HG02642 (cell line): ENCODE measurements around the gene TMEM51.
"Not testable (repeated sequence)": the region's sequence is repeated elsewhere in the genome, so short reads cannot be mapped to it uniquely, and the experiment has no call there.

Experiments
- ATAC-seq: cut with Tn5 transposase; IDR thresholded peaks from one replicate; pipeline ENCODE4 v1.9.1; 2021; ENCODE audit warnings: mild to moderate bottlenecking; ENCODE audit not compliant: unreplicated experiment, poor library complexity

TMEM51 gene

DNA sequence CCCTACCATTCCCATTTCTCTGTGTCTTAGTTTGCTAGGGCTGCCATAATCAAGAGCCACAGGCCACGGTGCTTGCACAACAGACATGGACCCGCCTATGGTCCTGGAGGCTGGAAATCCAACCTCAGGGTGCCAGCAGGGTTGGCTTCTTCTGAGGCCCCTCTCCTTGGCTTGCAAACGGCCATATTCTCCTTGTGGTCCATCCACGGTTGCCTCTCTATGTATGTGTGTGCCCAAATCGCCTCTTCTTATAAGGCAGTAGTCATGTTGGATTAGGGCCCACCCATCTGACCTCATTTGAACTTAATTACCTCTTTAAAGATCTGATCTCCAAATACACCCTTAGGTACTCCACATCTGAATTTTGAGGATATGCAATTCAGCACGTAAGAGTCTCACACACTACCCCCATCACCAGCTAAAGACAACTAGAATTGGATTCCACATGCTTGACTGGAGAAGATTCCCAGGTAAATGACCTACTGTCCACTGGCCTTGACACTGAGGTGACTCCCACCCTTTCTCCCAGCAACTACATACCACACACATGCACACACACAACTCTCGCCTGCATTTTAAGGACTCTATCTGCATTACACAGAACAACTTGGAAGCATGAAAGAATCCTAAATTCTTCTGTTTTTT, 28.3 kb upstream of the TMEM51 start:
- no peak for ATAC-seq

DNA sequence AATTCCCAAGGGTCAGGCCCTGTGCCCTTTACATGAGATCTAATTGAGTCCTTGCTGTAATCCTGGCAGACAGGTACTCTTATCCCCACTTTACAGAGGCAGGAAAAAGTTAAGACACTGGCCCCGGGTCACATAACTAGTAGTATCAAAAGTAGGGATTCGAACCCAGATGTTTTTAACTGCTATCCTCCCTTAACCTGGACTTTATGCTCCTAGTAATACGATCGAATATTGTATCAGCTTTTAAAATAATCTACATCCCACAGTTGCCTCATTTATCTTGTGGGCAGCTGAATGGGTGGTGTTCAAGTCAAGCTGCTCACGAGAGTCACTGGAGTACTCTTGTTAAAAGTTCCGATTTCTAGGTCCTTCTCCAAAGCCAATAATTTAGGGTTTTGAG, 25.5 kb upstream of the TMEM51 start:
- no peak for ATAC-seq

DNA sequence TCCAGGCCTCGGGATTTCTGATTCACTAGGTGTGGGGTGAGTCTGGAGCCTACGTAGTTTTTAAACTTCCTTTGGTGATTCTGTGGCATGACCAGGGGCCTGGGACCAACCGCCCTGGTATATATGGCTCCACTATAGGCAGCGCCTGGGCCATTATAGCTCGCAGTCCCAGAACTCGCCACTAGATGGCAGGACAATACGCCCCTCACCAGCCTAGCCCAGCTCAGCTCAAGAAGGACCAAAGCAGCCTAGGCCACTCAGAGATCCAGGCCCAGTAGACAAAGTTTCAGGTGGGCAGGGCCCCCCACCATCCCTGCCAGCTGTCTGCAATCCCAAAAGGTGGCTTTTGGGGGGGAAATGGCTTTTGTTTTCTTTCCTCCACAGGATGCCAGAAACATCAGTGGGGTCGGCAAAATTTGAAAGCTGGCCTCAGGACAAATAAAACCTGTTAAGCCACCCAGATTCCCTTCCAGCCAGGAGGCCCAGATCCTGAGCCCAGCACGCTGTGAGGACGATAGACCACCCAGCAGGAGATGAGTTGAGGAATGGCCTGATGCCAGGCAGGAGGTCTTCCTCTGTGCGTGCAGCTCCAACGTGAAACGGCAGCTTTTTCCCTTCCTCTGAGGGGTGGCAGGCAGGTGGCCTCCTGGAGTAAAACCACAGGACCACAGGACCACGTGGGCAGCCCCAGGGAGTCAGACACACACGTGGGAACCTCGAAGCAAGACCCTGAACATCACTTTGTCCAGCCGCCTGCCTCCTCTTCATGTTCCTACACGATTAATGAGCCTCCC, 24.8 kb upstream of the TMEM51 start:
- ATAC-seq = peak; percentile 71

DNA sequence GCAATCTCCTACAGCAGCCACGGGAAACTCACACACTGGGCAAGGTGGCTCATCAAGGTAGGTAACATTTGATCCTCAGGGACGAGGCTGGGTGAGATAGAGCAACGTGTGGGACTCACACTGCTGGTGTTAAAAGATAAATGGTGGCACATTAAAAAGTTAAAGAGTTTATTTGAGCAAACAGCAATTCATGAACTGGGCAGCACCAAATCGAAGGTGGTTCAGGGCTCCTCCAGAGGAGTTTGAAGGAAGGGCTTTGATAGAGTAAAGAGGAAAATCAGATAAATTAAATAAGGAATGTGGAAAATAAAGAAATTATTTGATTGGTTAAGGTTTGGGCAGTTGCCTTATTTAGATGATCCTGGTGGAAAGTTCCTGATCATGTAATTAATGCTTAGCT, 23.6 kb upstream of the TMEM51 start:
- no peak for ATAC-seq

DNA sequence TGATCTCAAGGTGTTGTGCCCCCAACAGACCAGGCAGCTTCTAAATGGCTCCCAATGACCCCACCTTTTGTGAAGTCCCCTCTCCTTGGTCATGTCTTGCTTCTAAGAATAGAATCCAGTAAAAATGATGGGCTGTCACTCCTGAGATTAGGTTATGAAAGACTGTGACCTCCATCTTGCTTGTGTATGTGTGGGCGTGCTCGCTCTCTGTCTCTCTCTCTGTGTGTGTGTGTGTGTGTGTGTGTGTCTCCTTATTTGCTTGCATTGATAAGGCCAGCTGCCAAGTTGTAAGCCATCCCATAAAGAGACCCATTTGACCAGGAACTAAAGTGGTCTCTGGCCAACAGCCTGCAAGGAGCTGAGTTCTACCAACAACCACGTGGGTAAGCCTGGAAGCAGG, 22.9 kb upstream of the TMEM51 start:
- no peak for ATAC-seq

DNA sequence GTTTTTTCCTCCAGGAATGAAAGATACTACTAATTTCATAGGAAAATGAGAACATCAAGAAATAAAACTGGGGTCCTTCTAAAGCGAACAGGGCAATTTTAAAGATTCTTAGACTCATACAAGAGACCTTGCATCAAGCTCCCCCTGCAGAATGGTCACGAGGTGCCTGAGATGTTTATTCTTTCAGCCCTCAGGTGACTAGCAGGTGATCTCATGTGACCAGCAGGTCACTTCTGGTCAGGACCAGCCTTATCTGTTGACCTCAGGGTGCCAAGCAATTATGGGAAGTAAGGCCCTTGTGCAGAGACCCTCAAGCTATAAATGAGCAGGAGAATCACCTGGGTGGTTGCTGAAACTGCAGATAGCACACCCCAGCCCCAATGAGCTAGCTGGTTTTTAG, 20.6 kb upstream of the TMEM51 start:
- no peak for ATAC-seq

DNA sequence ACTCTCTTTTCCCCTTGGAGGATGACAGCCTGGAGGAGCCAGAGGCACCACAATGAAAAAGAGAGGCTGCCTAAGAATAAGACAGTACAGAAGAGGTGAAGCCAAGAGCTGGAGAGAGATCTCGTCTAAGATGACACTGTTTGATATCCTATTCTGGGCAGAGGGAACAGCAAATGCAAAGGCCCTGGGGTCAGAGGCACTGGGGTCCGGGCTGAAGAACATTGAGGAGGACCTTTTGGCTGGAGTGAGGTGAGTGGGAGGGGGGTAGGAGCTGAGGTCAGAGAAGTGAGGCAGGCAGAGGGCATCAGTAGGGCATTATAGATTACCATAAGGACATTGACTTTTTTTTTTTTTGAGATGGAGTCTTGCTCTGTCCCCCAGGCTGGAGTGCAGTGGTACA, 19.3 kb upstream of the TMEM51 start:
- no peak for ATAC-seq

DNA sequence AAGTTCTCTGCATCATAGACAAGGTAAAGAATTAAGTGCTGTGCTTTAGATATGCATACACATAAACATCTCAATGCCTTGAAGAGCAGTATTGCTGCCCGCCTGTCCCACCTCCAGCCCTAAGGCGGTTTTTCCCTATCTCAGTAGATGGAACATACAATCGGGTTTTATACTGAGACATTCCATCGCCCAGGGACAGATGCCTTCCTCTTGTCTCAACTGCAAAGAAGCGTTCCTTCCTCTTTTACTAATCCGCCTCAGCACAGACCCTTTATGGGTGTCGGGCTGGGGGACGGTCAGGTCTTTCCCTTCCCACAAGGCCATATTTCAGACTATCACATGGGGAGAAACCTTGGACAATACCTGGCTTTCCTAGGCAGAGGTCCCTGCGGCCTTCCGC, 17.9 kb upstream of the TMEM51 start:
- ATAC-seq = not testable (repeated sequence)

DNA sequence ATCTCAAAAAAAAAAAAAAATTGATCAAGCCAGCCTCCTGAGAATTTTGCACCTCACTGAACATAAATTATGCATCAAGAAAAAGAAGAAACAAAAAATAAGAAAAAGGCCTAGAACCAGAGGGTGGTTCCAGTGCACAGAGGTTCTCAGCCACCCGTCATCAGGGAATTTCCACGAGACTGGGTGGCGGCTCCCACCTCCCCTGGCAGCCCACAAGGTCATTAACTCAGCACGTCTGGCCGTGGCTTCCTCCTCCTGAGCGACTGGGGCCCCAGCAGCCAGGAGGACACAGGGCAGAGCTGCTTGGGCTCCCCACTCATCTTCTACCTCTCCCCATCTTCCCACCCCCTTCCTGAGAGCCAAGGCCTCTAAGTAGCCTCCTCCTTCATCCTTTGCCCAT, 15.7 kb upstream of the TMEM51 start:
- ATAC-seq = no peak

DNA sequence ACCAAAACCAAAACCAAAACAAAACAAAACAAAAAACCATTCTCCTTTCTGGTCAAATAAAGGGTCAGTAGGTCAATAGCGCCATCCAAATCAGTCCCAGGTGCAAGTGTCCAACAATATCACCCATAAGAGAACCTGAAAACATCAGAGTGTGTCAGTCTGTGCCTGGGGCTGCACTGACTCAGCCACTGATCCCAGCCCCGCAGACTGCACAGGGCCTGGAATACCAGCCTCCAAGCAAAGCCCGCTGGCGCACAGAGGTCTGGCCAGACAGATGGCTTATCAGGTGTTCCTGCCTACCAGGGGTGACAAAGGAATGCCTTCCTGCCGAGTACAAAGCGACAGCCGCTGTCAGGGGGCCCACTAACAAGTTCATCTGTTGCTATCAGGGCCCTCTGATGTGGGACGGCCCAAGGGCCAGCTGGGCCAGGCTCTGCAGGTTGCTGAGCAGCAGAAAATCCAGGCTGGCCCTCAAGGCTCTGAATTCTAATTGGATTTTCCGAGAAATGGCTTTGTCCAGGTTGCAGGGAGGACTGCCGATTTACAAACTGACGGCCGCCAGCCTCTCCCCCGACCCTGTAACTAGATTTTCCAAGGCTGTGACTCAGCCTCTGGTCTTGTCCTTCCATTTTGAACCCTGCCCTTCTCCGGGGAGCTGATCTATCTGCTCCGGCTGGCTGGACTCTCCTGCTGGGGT, 13.7 kb upstream of the TMEM51 start:
- ATAC-seq = no peak

DNA sequence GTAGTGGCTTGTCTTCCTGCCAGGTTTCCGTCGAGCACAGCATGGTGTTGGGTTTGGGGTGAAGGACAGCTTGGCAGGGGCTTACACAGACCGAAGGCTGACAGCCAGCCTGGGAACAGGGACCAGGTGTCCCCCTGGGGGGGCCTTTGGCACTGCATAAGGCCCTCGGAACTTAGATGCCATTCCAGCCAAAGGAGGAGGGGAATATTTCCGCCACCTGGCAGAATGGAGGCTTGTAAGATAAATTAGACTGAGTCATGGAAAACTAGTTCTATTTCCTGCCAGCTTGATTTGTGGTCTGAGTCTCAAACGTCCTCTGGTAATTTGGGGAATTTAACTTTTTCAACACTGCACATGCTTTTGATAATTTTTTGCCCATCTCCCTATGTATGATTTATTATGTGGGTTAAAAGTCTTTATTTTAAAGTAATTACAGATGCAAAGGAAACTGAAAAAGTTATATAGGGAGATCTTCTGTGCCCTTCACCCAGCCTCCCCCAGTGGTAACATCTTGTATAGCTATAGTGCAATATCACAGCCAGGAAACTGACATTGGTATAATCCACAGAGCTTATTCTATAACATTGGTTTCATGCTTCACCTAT, 11.5 kb upstream of the TMEM51 start:
- ATAC-seq = no peak

DNA sequence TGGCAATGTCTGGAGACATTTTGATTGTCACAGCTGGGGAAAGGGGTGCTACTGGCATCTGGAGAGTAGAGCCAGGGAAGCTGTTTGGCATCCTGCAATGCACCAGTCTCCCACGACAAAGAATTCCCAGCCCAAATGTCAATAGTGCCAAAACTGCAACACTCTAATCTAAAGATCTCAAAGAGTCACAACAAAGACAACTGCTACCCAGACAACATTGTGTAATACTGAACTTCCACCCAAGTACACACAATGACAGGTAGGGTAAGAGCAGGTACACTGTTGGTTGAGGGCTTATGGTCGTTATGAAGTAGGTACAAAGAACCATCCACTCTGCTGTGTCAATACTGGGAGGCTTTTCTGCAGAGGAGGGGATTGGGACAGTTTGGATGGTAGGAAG, 8.2 kb upstream of the TMEM51 start:
- no peak for ATAC-seq

DNA sequence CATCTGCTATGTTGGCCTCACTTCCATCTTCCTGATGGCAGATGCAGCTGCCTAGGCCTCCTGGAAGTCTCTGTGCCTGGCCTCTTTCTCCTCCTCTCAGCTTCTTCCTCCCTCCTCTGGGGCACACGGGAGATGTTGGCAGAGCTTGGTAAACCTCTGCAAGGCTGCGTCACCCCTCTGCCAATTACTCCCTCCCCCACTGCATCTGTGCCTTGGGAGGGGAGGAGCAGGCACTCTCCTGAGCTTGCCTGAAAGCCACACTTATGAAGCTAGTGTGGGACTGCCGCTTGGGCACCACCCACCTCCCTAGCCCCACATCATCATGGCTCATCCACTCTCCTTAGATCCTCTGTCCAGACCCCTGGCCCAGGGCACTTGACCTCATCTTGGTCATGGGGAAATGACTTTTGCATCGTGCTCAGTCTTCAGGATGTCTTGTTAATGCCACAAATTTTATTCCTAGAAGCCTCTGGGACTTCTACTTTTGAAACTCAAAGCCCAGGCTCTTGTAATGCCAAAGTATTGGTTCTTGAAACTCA, 7.3 kb upstream of the TMEM51 start:
- ATAC-seq = no peak

DNA sequence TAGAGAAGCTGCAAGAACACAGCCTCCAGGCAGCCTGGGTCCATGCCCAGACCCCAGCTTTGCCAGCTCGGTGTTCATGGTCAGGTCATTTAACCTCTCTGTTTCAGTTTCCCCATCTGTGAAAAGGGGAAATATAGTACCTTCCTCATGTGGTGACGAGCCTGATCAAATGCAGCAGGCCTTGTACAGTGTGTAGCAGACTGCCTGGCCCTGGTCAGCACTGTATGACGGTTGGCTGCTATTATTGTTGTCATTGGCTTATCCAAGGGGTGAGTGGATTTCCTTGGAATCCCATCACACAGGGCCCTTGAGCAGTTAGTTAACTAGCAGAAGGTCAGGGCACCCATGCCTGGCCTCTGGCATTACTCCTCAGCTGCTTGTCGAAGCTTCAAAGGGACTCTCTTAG, 6.6 kb upstream of the TMEM51 start:
- no peak for ATAC-seq

DNA sequence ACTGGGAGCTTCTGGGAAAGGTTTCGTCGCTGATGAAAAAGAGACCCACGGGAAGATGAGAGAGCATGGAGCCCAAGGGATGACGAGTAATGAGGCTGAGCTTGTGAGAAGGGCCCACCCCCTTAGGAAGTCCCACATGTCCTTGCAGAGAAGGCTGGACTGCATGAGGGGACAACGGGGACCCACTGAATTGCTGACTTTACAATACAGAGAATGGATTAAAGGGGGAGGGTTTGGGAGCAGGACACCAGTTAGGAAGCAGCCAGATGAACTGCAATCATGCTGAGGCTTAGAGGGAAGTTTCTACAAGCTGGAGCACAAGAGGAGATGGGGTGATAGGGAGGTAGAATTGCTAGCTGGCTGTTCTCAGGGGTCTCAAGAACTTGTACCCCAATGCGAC, 5.5 kb upstream of the TMEM51 start:
- no peak for ATAC-seq

DNA sequence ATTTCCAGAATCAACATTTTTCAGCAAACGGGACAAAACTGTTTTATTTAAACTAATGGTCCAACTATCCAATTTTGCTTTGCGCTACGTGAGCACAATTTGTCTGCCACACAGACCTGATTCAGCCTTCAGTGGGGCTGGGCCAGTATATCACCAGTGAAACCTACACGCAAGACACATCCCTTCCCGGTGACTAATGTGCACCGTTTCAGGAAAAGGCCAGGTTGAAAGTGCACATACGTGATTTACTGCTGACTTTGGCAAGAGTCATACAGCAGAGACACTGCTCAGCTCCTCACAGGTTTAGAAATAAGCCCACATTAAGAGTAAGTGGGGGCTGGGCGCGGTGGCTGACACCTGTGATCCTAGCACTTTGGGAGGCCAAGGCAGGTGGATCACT, 5.1 kb upstream of the TMEM51 start:
- ATAC-seq = no peak

DNA sequence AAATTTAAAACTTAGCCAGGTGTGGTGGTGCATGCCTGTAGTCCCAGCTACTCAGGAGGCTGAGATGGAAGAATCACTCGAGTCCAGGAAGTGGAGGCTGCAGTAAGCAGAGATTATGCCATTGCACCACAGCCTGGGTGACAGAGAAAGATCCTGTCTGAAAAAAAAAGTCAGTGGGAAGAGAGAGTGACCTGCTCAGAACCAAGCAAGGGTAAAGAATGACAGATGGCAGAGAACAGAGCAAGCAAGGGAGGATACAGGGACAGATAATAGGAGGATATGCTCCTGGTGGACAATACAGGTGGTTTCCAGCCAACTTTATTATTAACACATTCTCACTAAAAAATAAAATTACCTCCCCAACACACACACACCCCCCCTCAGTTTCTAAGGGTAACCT, 4.6 kb upstream of the TMEM51 start:
- ATAC-seq = no peak

DNA sequence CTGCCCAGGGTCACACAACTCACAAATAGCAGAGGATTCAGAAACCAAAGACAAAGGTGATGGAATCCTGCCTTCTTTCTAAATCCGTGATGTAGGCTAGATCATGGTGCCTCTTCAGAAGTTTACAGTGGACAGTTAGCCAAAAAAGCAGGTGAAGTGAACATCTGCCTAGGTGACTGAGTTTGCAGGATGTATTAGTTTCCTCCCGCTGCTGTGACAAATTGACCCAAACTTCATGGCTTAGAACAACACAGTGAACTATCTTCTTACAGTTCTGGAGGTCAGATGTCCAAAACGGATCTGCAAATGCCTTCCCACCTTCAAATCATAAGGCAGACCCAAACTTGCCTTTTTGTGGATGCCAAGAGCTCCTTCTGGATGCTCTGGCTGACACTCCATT, 3.2 kb upstream of the TMEM51 start:
- ATAC-seq = no peak

DNA sequence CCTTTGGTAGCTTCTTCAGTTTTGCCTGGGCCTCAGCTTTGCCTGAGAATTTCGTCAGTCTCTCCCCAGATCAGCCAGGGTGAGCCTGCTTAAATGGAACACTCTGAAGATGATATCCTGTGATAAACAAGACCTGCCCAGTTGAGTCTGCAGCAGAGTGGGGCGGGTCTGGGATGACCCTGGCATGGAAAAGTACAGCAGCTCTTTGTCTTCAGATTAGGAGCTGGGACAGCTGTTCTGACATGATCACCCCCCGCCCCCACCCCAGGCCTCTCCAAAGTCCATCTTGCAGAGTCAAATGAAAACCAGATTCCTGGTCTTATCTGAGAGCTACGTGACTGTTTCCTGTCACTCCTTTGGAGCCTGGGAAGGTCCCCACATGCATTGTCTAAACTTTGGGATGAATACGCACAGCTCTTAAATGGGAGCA, 2.2 kb upstream of the TMEM51 start:
- ATAC-seq = no peak

DNA sequence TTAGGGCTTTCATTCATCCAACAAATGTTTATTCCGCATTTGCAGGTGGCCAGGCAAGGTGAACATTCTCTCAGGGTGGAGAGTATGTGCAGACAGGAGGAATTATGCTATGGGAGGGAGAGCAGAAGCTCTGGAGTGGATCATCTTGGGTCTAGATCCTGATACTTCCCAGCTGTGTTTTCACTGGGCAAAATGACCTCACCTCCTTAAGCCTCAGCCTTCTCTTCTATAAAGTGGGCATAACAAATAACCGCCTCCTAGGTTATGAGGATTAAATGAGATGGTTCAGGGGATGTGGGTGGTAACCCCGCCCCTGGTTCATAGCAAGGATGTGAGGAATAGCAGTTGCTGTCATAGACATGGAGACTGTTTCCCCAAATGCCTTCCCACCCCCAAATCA, 1.7 kb upstream of the TMEM51 start:
- ATAC-seq = no peak
